Nephron (organoid): ENCODE measurements around the gene POU4F1.

ENCODE experiments used
- H3K27ac Mint-ChIP-seq, 3 experiments: 2 replicates each; pipeline ENCODE4 v1.8.0; 2020; ENCODE audit warnings: mixed read lengths in 3 of 3, mild to moderate bottlenecking in 2 of 3, moderate library complexity in 1 of 3
- H3K27me3 Mint-ChIP-seq: 2 replicates; pipeline ENCODE4 v1.8.0; 2021; ENCODE audit warnings: low read depth, mild to moderate bottlenecking, moderate library complexity, mixed read lengths
- H3K36me3 Mint-ChIP-seq: 2 replicates; pipeline ENCODE4 v1.8.0; 2020; ENCODE audit warnings: low read depth, mixed read lengths
- H3K4me1 Mint-ChIP-seq: 2 replicates; pipeline ENCODE4 v1.8.0; 2020; ENCODE audit warnings: mixed read lengths
- H3K4me3 Mint-ChIP-seq, 3 experiments: 2 replicates each; pipeline ENCODE4 v1.8.0; 2020; ENCODE audit warnings: mild to moderate bottlenecking in 3 of 3, mixed read lengths in 3 of 3, moderate library complexity in 2 of 3
- H3K9me3 Mint-ChIP-seq: 2 replicates; pipeline ENCODE4 v1.8.0; 2020; ENCODE audit warnings: mixed read lengths
- CTCF ChIP-seq, 3 experiments: fragments of 200-600 bp; sonication (generic); IDR thresholded peaks; one replicate each; pipeline ENCODE4 v1.5.0; 2021; ENCODE audit warnings: antibody characterized with exemption in 3 of 3; ENCODE audit not compliant: unreplicated experiment in 3 of 3

POU4F1 gene

GRCh38 chr13:78608688-78609463 lies 5.5 kb upstream of the POU4F1 start:
- H3K27me3 Mint-ChIP-seq: peaks cover 99% of the 10 kb centered on the region
- H3K27ac Mint-ChIP-seq: no peak overlapping the region
- H3K4me1 Mint-ChIP-seq: peaks cover 26% of the 10 kb centered on the region
- no peaks in the 10 kb centered on the region for H3K9me3 Mint-ChIP-seq
- no peak for TF ChIP-seq CTCF (IDR thresholded peaks at IDR 0.05; ENCODE audit: unreplicated experiment in 3 of 3)
- peak overlapping the region; percentile 72 to 78 (median 75) for H3K4me3 Mint-ChIP-seq
- H3K36me3 Mint-ChIP-seq: peaks cover 5% of the 10 kb centered on the region

- Mint-ChIP-seq H3K27me3 (peaks cover 100% of the 10 kb centered on the region), H3K4me3 (peak overlapping the region; percentile 62 to 78 (median 72)), H3K27ac (no peak overlapping the region), H3K9me3 (no peaks in the 10 kb centered on the region), H3K4me1 (peaks cover 31% of the 10 kb centered on the region), H3K36me3 (peaks cover 2% of the 10 kb centered on the region)
- no peak for TF ChIP-seq CTCF (IDR thresholded peaks at IDR 0.05; ENCODE audit: unreplicated experiment in 3 of 3)
Observed at GRCh38 chr13:78608252-78608687, 4.9 kb upstream of the POU4F1 start.

- no peak overlapping the region for H3K27ac Mint-ChIP-seq
- H3K9me3 Mint-ChIP-seq: no peaks in the 10 kb centered on the region
- no peak for TF ChIP-seq CTCF (IDR thresholded peaks at IDR 0.05; ENCODE audit: unreplicated experiment in 3 of 3)
- no peaks in the 10 kb centered on the region for H3K36me3 Mint-ChIP-seq
- H3K27me3 Mint-ChIP-seq: peaks cover 100% of the 10 kb centered on the region
- peaks cover 33% of the 10 kb centered on the region for H3K4me1 Mint-ChIP-seq
- H3K4me3 Mint-ChIP-seq: peak overlapping the region; percentile 62 to 78 (median 72)
Observed at GRCh38 chr13:78607409-78608251, 4.3 kb upstream of the POU4F1 start.

- H3K27me3 Mint-ChIP-seq: peaks cover 98% of the 10 kb centered on the region
- H3K4me1 Mint-ChIP-seq: peaks cover 38% of the 10 kb centered on the region
- no peaks in the 10 kb centered on the region for H3K36me3 Mint-ChIP-seq
- TF ChIP-seq CTCF (IDR thresholded peaks at IDR 0.05; ENCODE audit: unreplicated experiment in 3 of 3): no peak
- peak overlapping the region in 2 of 3 experiments; percentile 44 to 45 for H3K4me3 Mint-ChIP-seq
- no peak overlapping the region for H3K27ac Mint-ChIP-seq
- H3K9me3 Mint-ChIP-seq: no peaks in the 10 kb centered on the region
Observed at GRCh38 chr13:78606471-78607408, 3.4 kb upstream of the POU4F1 start.

GRCh38 chr13:78604782-78605611 lies 1.6 kb upstream of the POU4F1 start:
- Mint-ChIP-seq H3K4me1 (peaks cover 31% of the 10 kb centered on the region), H3K4me3 (peak overlapping the region in 2 of 3 experiments; percentile 7 to 82), H3K9me3 (no peaks in the 10 kb centered on the region), H3K27me3 (peaks cover 98% of the 10 kb centered on the region), H3K36me3 (no peaks in the 10 kb centered on the region), H3K27ac (no peak overlapping the region)
- TF ChIP-seq CTCF (IDR thresholded peaks at IDR 0.05; ENCODE audit: unreplicated experiment in 3 of 3): no peak
